Smooth muscle cell (in vitro differentiated cells): Measurements from ENCODE around the gene SLC9C2. TPM values are rescaled to one million over a fixed set of nuclear protein-coding genes. Genes with fewer than 3 reads are reported as not detected.
A peak's percentile ranks its signal among the peaks of the same experiment; 100 is the strongest.

ENCODE experiments used
- DNase-seq: peaks from one replicate; lab custom pipeline; 2025; ENCODE audit not compliant: unreplicated experiment; lab: John Stamatoyannopoulos, UW
- H2AFZ ChIP-seq: fragments of 200-600 bp; sonication (generic); 2 replicates; pipeline ENCODE4 v1.6.0; 2016; ENCODE audit warnings: antibody characterized with exemption, low read depth, mild to moderate bottlenecking
- H3F3A ChIP-seq: fragments of 200-600 bp; sonication (generic); 2 replicates; pipeline ENCODE4 v1.6.0; 2017; ENCODE audit warnings: antibody characterized with exemption, low read depth
- H3K27ac ChIP-seq: fragments of 200-600 bp; sonication (generic); 2 replicates; pipeline ENCODE4 v1.5.1; 2016; ENCODE audit warnings: low read depth, mild to moderate bottlenecking
- H3K27me3 ChIP-seq: fragments of 200-600 bp; sonication (generic); 2 replicates; pipeline ENCODE4 v1.6.1; 2016; ENCODE audit warnings: low read depth, mild to moderate bottlenecking
- H3K36me3 ChIP-seq: fragments of 200-600 bp; sonication (generic); 2 replicates; pipeline ENCODE4 v1.5.1; 2016; ENCODE audit warnings: low read depth
- H3K4me1 ChIP-seq: fragments of 200-600 bp; sonication (generic); 2 replicates; pipeline ENCODE4 v1.5.1; 2016; ENCODE audit warnings: low read depth
- H3K4me2 ChIP-seq: fragments of 200-600 bp; sonication (generic); 2 replicates; pipeline ENCODE4 v1.6.0; 2016; ENCODE audit warnings: mild to moderate bottlenecking
- H3K4me3 ChIP-seq: fragments of 200-600 bp; sonication (generic); 2 replicates; pipeline ENCODE4 v1.5.1; 2016; ENCODE audit warnings: mild to moderate bottlenecking
- H3K79me2 ChIP-seq: fragments of 200-600 bp; sonication (generic); 2 replicates; pipeline ENCODE4 v1.6.0; 2016; ENCODE audit warnings: low read depth, mild to moderate bottlenecking
- H3K9ac ChIP-seq: fragments of 200-600 bp; sonication (generic); 2 replicates; pipeline ENCODE4 v1.6.0; 2016; ENCODE audit warnings: low read depth
- H3K9me3 ChIP-seq: fragments of 200-600 bp; sonication (generic); replicated peaks from 2 replicates; pipeline ENCODE4 v1.5.1; 2016; ENCODE audit warnings: low read depth
- H4K20me1 ChIP-seq: fragments of 200-600 bp; sonication (generic); 2 replicates; pipeline ENCODE4 v1.6.0; 2016; ENCODE audit warnings: low read depth
- CTCF ChIP-seq: fragments of 200-600 bp; sonication (generic); IDR thresholded peaks from 2 replicates; pipeline ENCODE4 v1.5.1; 2017; ENCODE audit warnings: borderline replicate concordance, mild to moderate bottlenecking, antibody characterized with exemption; ENCODE audit not compliant: insufficient read depth, poor library complexity, severe bottlenecking
- WGBS: methylation state at CpG from one replicate; pipeline ENCODE4 v1.1.7; 2016; ENCODE audit warnings: low lambda C conversion rate; 5-methylcytosine and 5-hydroxymethylcytosine counted together
- polyA plus RNA-seq: library from polyadenylated mRNA; unstranded; fragments of >200 nt; fragmentation: Nextera tagmentation; extraction: Ambion mirVana; gene quantifications from 2 replicates; pipeline ENCODE4 v1.2.1, GENCODE V29; 2016
- total RNA-seq: library from RNA; depleted of rRNA; stranded (reverse); fragments of >200 nt; gene quantifications from 2 replicates; pipeline ENCODE4 v1.2.3, GENCODE V29; 2014

Gene SLC9C2
- total and polyA plus RNA-seq, 2 experiments from 2014 or later: 0.35 TPM; not detected in 1

- Histone ChIP-seq H3K4me1 (peaks cover 12% of the 10 kb centered on the region), H3F3A (no peaks in the 10 kb centered on the region), H3K27me3 (no peaks in the 10 kb centered on the region), H3K79me2 (no peaks in the 10 kb centered on the region), H2AFZ (no peak overlapping the region), H4K20me1 (no peaks in the 10 kb centered on the region), H3K4me2 (no peak overlapping the region), H3K9me3 (no peaks in the 10 kb centered on the region), H3K9ac (no peak overlapping the region), H3K4me3 (no peak overlapping the region), H3K27ac (peak overlapping the region; percentile 28), H3K36me3 (no peaks in the 10 kb centered on the region)
- no peak for DNase-seq
- no peak for TF ChIP-seq CTCF
Measured at GRCh38 chr1:173505391-173505790, 97.5 kb downstream of the SLC9C2 start.

- Histone ChIP-seq H3K79me2 (no peaks in the 10 kb centered on the region), H3K4me2 (no peak overlapping the region), H3K9me3 (no peaks in the 10 kb centered on the region), H3K4me1 (peaks cover 12% of the 10 kb centered on the region), H4K20me1 (no peaks in the 10 kb centered on the region), H3K9ac (no peak overlapping the region), H3K27ac (no peak overlapping the region), H3K27me3 (no peaks in the 10 kb centered on the region), H2AFZ (no peak overlapping the region), H3K4me3 (no peak overlapping the region), H3K36me3 (no peaks in the 10 kb centered on the region), H3F3A (no peaks in the 10 kb centered on the region)
- TF ChIP-seq CTCF: no peak
- 89% methylated on average over 4 of the region's 4 CpGs for WGBS
- no peak for DNase-seq
Measured at GRCh38 chr1:173504268-173504667, 98.6 kb downstream of the SLC9C2 start.

- Histone ChIP-seq H2AFZ (no peak overlapping the region), H3K36me3 (no peaks in the 10 kb centered on the region), H3K9me3 (no peaks in the 10 kb centered on the region), H4K20me1 (no peaks in the 10 kb centered on the region), H3K9ac (no peak overlapping the region), H3K4me1 (peaks cover 12% of the 10 kb centered on the region), H3K79me2 (no peaks in the 10 kb centered on the region), H3K27ac (no peak overlapping the region), H3K27me3 (no peaks in the 10 kb centered on the region), H3K4me2 (peak overlapping the region; percentile 51), H3F3A (no peaks in the 10 kb centered on the region), H3K4me3 (no peak overlapping the region)
- TF ChIP-seq CTCF: no peak
- no peak for DNase-seq
- WGBS: 27% methylated on average over 4 of the region's 4 CpGs
Measured at GRCh38 chr1:173503391-173503790, 99.5 kb downstream of the SLC9C2 start.

GRCh38 chr1:173502104-173502503, 100.8 kb downstream of the SLC9C2 start:
- H3K9ac ChIP-seq: no peak overlapping the region
- no peak overlapping the region for H3K4me2 ChIP-seq
- no peak for TF ChIP-seq CTCF
- no peak for DNase-seq
- WGBS: 89% methylated on average over 1 of the region's 1 CpG
- no peaks in the 10 kb centered on the region for H3K36me3 ChIP-seq
- no peak overlapping the region for H3K27ac ChIP-seq
- H3K27me3 ChIP-seq: no peaks in the 10 kb centered on the region
- H3K9me3 ChIP-seq: no peaks in the 10 kb centered on the region
- H4K20me1 ChIP-seq: no peaks in the 10 kb centered on the region
- H3K4me1 ChIP-seq: peaks cover 4% of the 10 kb centered on the region
- H3F3A ChIP-seq: no peaks in the 10 kb centered on the region
- H3K4me3 ChIP-seq: no peak overlapping the region
- H3K79me2 ChIP-seq: no peaks in the 10 kb centered on the region
- H2AFZ ChIP-seq: no peak overlapping the region
